GM19238 (cell line): ENCODE measurements around the gene ADIG.

Source experiments
- DNase-seq: peaks from one replicate; pipeline ENCODE4 v3.0.0; 2011; ENCODE audit warnings: low spot score; ENCODE audit not compliant: insufficient read length

The ADIG gene

GRCh38 chr20:38630727-38631126 lies 49.7 kb downstream of the ADIG start:
- no peak for DNase-seq

DNA sequence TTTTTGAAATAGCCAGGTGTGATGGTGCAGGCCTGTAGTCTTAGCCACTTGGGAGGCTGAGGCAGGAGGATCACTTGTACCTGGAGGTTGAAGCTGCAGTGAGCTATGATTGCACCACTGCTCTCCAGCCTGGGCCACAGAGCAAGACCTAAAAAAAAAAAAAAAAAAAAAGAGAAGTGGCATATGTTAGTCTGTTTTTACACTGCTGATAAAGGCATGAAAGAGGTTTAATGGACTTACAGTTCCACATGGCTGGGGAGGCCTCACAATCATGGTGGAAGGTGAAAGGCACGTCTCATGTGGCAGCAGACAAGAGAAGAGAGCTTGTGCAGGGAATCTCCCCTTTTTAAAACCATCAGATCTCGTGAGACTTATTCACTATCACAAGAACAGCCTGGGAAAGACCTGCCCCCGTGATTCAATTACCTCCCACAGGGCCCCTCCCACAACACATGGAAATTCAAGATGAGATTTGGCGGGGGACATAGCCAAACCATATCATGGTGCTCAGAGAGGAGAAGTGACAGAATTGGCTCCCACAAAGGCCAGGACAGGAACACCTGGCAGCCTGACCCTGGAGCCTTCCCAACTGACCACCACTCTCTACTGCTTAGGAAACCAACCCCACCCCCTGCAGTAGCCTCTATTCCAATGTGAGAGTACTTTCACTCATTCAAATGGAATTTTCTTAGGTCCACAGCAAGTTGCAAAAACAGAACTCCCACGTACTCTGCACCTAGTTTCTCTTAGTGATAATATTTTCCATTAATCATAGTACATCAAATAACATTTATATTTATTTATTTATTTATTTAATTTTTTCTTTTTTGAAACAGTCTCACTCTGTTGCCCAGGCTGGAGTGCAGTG lies 50.4 kb downstream of the ADIG start:
- DNase-seq = no peak

DNA sequence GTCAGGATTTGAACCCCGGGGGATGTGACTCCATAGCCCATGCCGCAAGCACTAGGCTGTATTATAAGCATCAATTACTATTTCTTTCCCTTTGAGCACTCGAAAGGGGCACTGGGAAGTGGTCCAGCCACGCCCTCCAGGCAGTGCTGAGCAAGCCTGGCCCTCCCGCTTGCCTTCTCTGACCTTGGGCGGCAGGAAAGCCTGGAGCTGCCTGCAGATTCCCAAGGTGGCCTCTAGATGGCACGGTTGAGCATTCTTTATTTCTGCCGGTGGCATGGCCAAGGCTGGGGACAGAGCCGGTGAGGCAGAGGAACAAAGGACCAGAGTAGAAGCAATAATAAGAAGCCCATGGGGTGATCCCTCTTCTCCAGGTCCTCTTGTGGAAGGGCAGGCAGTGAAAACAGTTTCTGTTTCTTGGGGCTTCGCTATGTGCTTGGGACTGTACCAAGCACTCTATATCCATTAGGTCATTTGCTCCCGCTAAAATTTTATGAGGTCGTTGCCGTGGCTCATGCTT lies 52.6 kb downstream of the ADIG start:
- DNase-seq = peak; percentile 79

DNA sequence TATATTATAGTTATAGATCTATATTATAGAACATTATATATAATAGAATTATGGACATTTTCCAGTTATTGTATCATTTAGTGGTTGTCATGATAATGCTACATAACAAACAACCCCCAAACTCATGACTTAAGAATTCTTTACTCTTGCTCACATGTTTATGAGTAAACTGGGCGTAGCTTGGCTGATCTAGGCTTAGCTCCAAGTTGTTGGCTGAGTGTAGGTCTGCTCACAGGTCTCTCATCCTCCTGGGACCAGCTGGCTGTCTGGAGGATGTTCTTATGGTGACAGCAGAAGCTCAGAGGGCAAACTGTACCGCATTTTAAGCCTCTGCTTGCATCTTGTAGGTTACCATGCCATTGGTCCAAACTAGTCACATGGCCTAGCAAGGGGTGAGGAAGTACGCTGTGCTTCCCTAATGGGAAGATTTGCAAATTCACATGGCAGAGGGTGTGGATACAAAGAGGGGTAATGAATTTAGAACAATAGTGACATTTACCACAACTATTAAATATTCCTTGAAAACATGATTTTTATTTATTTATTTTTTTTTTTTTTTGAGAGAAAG lies 54.8 kb downstream of the ADIG start:
- DNase-seq = no peak
